HG03103 (cell line): ENCODE results near the gene TTC39B.

Experiments
- ATAC-seq: cut with Tn5 transposase; IDR thresholded peaks from one replicate; pipeline ENCODE4 v1.9.1; 2021; ENCODE audit warnings: low read depth; ENCODE audit not compliant: unreplicated experiment

TTC39B gene

GRCh38 chr9:15231788-15232635, 75.0 kb downstream of the TTC39B start:
- peak; percentile 70 for ATAC-seq

DNA sequence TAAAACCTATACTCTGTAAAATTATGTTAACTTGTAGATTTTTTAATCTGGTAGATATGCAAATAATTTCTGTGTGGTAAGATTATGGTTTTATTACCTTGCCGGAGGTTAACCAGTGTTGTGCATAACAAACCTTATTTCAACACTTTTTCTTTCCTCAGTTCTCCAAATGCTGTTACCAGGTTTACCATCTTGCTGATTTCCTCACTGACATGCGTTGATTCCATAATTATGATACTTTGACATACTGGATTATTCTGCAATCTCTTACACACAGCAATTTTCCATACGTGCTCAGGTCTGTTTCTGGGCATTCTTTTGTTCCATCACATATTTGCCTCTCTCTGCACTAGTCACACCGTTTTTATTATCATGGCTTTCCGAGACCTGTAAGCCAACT, 77.6 kb downstream of the TTC39B start:
- ATAC-seq: no peak

DNA sequence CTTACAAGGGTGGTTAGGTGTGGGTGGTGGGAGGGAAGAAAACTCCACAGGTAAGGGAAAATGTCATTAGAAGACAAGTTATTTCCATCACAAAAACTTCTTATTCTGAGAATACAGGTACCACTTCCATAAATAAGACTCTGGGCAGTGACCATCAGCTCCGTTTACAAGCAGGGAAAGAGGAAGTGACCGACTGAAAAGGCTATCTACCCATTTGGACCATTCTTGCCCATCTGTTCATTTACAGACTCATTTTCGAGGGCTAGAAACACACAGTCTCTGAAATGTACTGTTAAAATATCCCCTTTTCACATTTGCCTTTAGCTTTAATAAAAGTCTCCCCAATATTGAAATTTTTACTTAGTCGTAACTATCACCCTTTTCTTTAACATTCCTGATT, 79.5 kb downstream of the TTC39B start:
- no peak for ATAC-seq

GRCh38 chr9:15225564-15226126, 81.4 kb downstream of the TTC39B start:
- ATAC-seq: no peak

- no peak for ATAC-seq
Measured at GRCh38 chr9:15222313-15222712, 84.7 kb downstream of the TTC39B start.

DNA sequence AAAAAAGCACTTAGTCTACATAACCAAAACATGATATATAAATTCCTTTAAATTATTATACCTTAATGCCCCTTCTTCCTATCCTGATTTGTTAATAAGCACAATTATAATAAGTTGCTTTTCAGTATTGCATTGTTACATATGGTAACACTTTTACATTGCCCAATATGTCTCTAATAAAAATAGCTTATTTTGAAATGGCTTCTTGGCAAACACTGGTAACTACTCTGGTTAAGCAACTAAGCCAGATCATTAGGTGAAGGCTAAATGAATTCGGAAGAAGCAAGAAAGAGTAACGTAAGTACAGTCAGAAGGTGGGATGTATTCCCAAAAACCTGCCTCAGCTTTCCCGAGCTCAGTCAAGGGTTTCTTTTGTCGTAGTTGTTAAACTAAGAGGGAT, 85.3 kb downstream of the TTC39B start:
- no peak for ATAC-seq

- no peak for ATAC-seq
Measured at GRCh38 chr9:15220658-15221318, 86.2 kb downstream of the TTC39B start.

DNA sequence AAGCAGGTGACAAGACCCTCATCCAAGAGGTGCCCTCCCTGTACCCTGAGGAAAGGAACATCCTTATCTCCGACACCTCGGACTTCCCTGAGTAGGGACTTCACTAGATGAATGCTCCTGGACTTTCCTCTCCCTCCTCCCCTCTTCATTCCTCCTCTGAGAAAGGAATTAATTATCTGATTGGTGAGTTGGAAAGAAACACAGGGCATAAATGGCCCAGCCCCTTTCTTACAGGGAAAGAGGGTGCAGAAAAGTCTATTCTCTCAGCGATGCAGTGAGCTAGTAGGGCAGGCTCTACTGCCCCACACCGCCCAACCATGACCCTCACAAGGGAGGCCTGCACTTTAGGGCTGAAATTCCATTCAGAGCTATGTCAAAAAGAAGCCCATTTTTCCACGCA, 87.5 kb downstream of the TTC39B start:
- no peak for ATAC-seq

GRCh38 chr9:15218994-15219393, 88.0 kb downstream of the TTC39B start:
- no peak for ATAC-seq

- ATAC-seq: no peak
Measured at GRCh38 chr9:15213249-15213648, 93.8 kb downstream of the TTC39B start.

GRCh38 chr9:15211815-15212495, 95.1 kb downstream of the TTC39B start:
- no peak for ATAC-seq

GRCh38 chr9:15211160-15211814, 95.7 kb downstream of the TTC39B start:
- ATAC-seq: no peak

- no peak for ATAC-seq
Measured at GRCh38 chr9:15206903-15207696, 99.9 kb downstream of the TTC39B start.

DNA sequence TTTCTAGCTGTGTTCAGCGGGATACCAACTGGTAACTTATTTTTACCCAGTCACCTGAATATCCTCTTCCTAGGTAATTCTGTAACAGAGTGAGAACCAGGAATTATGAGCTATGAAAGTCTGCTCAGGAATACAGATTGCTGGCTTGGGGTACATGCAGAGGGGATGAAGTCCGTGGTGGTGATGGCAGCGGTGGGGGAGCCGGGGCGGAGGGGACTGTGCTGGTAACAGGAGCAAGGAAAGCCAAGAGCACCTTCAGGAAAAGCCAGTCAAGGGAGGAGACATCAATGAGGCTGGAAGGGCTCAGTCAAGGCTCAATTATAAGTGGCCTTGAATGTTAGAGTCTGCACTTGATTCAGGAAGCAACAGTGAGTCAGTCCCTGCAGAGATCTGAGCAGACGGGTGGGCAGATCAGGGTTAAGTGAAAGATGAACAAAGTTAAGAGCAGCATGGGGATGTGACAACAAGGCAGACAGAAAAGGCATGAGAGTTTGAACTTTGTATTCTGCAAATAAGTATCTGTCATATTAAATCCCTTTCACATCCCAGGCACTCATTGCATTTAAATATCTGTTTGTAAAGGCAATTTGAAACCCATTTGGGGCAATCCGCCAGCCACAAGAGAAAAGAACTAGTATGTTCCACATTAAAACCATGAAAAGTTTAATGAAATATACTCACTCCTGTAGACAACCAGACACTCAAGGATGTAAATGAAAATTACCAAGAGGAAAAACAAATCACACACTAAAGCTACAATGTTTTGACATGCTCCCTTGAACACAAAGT, 101.2 kb downstream of the TTC39B start:
- ATAC-seq: no peak

DNA sequence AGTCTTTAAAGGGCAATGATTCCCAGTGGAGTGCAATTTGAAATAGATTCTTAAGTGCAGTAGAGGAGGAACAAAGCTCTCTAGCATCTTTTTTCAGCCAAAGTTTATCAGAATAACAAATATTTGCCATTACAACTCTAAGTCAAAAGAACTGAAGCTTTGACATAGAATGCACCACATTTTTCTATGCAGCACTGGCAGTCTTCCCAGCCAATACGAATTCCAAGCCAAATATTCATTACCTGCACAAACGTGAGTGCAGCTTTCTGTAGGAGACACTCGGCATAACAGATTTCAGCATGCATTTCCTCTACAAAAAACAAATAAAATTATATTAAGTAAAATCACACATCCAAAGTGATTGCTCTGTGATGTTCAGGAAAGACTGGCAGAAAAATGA, 103.4 kb downstream of the TTC39B start:
- no peak for ATAC-seq

DNA sequence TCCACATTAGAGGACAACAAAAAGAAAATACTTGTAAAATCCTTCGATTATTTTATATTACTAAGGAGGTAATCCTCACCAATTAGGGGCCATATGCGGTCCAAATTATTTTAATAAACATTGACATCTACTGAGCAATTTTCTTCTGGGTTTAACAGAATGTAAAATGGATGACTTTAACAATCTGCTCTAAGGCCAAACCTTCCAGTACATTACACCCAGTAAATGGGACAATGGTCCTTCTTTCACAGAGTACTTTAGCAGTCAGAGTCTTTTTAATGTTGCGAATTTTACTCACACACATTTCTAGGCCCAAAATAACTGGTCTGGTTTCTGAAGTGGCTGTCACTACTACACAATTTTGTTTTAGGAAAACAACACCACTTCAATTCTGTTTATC, 106.9 kb downstream of the TTC39B start:
- no peak for ATAC-seq

DNA sequence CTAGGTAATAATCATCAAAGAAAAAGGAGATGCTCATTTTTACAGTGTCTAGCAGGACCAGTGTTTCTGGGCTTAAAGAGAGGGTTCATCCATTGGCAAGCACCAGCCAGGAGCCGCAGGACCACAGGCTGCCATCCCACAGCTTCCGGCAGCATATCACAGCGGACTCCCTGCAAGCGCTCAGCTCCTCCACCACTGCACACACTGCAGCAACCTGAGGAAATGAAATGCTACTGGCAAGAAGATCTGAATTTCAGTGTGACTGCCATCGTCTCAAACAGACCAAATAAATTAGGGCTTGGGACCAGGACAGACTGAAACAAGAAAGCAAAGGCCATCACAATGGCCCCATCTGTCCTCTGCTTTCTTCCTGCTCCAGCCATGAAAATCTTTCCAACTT, 114.2 kb downstream of the TTC39B start:
- no peak for ATAC-seq

GRCh38 chr9:15191378-15191777, 115.6 kb downstream of the TTC39B start:
- ATAC-seq: no peak

DNA sequence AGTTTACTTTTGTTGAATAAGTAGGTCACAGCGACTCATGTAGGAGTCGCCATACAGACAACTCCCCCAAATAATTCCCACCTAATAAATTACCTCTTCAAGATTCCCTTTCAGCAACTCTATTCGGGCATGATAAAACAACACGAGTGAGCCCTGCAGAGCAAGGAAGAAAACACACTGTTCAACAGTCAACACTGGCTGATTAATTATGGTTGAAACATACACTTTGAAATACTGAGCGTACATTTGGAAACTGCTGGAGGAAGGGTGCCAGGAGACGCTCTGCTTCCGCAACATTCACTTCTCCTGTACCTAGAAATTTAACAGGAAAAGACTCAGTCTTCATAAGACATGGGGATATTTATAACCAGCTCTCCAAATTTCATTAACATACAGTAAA, 117.5 kb downstream of the TTC39B start:
- no peak for ATAC-seq
